T47D (cell line): Measurements from ENCODE around the gene AGAP1.

Source experiments
- DNase-seq, 2 experiments: peaks; one replicate each; pipeline versions ENCODE4 v3.0.0 to v3.0.0-alpha.2; 2011 to 2012; ENCODE audit warnings: low read depth in 1 of 2, low spot score in 1 of 2
- JUND ChIP-seq: IDR thresholded peaks from 2 replicates; pipeline ENCODE4 v1.6.1; 2012; ENCODE audit warnings: low read depth
- in situ Hi-C: cut with HindIII; loops from 2 replicates; pipeline ENCODE4 v1.10.0; 2016; ENCODE audit warnings: low sequenced_read_pairs, low pct_unique_long_range_greater_than_20kb

AGAP1 gene

DNA sequence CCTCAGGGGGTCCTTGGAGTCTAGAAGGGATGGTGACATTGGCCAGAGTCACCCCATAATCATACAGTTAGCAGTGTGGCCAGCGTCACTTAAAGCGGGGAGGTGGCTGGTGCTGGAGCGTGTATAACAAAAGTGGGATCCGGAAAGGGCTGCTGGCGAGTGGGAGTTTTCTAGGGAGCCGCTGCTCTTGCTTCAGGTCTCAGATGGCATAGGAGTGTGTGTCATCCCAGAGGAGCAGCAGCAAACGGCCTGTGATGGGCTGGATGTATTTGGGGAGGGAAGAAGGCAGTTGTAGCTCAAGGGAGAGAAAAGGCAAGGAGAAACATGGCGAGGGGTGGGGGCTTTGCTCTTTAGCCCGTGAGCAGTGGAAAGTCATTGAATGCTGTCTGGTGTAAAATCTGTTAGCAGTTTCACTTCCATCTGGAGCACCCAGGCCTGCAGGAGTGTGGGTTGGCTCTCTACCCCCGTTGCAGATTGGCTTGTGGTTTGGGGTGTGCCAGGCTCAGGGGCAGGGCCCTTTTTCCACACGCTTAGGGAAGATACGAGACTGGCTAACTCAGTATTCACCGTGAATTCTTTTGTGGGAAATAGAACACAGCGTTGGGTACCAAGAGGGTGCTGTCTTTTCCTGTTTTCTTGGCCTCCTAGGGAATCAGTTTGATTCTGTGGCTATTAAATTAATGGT is 120.5 kb downstream of the AGAP1 start:
- DNase-seq, result no peak
- no peak for TF ChIP-seq JUND
- in situ Hi-C loops, result no loop called here

DNA sequence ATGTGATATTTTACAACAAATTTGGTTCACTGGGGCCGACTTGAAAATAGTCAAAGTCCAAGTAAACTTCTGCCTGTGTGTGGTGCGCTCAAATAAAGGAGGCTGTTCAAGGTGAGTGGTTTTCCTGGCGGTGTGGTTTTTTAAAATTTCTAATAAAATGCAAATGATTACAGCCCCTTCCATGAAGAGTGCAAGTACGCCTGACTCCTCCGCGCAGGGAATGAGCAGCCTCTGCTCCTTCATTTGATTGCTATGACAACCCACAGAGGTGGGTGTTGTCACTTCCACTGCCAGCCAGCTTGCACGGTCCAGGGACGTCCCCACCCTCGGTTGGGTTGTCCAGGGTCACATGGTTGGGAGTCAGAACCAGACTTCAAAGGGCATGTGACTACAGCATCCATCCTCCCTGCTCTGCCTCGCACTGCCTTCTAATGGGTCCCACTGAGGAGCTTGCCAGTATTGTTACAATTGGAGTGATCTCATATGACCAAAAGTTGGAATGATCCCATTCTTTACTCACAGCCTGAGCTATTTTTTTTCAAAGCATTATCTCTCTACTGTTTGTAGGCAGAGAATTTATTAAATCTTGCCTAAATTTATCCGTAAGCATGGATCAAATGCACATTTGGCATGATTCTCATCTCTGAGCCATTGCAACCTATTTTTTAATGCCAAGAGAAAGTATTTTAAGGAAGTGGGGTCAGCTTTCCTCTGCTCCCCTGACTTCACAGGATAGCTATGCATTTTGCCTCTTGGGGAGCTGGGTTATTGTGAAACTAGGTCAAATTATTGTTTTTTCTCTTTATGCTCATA is 121.3 kb downstream of the AGAP1 start:
- in situ Hi-C loops, result no loop called here
- no peak for DNase-seq
- TF ChIP-seq JUND, result no peak

DNA sequence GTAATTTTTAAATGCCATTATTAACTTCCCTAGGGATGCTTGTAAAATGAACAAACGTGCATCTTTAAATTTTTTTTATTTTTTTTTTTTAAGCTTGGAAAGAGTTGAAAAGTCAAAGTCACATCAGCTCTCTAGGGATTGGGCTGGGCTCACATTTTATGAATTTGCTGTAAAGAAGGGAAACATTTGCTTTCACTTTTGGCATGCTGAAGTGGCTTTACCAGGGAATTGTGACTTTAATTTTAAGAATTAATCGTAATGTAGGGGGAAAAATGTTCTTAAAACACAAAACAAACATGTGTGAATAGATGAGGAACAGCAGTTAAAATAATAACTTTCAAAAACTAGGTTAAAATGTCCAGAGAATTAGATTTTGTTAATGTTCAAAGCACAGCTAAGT is 123.0 kb downstream of the AGAP1 start:
- no peak for TF ChIP-seq JUND
- in situ Hi-C loops, result no loop called here

DNA sequence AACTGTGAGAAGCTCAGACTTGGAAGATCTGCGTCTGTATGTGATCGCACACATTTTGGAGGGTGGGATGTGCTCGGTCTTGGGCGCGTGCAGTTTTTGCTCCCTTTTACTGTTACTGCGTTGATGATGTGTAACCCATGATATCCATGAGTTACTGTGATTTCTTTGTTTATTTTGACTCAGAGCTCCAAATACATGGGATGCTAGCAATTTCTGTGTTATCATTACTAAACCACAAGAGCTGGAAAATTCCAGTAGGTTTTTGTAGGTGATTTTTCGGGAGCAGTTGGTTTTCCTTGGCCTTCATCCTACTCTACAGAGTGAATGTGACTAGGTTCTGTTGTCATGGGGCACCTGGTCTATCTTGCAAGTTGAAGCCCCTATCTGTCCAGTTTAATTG is 124.2 kb downstream of the AGAP1 start:
- DNase-seq, result no peak
- TF ChIP-seq JUND, result no peak
- in situ Hi-C loops, result no loop called here

More for the DNA sequence above, 123.0 kb downstream of the AGAP1 start:
- no peak for DNase-seq

- in situ Hi-C loops, result no loop called here
- no peak for TF ChIP-seq JUND
- DNase-seq, result no peak
These were observed 125.7 kb downstream of the AGAP1 start for GRCh38 chr2:235619544-235619943.

- no peak for TF ChIP-seq JUND
- in situ Hi-C loops, result no loop called here
- DNase-seq, result no peak
These were observed 127.9 kb downstream of the AGAP1 start for GRCh38 chr2:235621736-235622135.

- no peak for DNase-seq
- TF ChIP-seq JUND, result no peak
- in situ Hi-C loops, result no loop called here
These were observed 129.3 kb downstream of the AGAP1 start for GRCh38 chr2:235623111-235623510.

GRCh38 chr2:235623752-235624151 is 129.9 kb downstream of the AGAP1 start:
- DNase-seq, result no peak
- in situ Hi-C loops, result no loop called here
- TF ChIP-seq JUND, result no peak

GRCh38 chr2:235626658-235627057 is 132.8 kb downstream of the AGAP1 start:
- TF ChIP-seq JUND, result no peak
- DNase-seq, result no peak
- in situ Hi-C loops, result no loop called here

DNA sequence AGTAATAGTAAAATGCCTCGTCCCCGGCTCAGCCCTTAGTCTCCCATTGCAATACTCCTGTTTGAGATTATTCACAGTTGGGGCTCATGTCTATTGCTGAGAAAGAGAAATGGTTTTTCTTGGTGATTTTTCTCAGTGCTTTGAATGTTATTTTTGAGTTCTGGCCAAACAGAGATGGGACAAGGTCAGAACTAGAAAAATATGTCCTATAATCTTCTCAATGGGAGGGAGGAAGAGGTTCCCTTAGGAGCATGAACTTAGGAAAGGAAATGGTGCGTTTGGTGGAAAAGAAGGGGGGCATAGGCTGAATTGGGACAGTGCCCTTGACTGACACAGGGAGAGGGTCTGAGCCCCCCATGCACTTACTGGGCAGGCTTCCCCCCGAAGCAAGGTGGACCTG is 133.8 kb downstream of the AGAP1 start:
- DNase-seq, result no peak
- no peak for TF ChIP-seq JUND
- in situ Hi-C loops, result no loop called here

GRCh38 chr2:235630718-235631296 is 137.0 kb downstream of the AGAP1 start:
- no peak for DNase-seq
- in situ Hi-C loops, result no loop called here
- TF ChIP-seq JUND, result no peak

DNA sequence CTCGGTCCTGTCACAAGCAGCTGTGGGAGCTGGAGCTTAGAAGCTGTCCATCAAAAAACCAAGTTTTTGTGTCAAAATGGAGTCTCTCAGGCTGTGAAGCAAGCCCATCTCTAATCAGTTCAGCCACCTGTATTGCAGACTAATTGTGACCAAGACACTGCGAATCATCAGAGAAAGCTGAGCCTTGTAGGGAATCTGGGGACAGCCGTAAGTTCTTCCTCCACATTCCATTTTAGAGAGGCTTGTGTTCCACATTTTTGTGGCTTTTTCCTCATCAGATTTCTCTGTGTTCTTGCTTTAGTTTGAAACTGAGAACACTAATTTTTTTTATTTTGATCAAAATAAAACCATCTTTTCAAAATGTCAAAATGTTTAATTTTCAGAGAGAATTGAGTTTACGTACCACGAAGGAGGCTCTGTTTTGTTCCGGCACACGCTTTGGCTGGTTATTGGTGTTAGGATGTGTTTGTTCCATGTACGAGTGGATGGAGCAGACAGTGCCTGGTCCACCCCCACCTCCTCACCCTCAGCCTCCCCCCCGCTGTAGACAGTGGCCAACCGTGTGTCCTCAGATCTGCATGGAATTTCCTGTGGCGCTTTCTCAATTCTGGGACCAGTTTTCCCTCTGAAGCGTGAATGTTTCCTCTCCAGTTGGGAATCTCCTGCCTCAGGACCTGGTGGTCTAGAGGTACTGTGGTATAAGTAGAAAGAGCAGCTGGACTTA is 140.8 kb downstream of the AGAP1 start:
- DNase-seq, result no peak
- TF ChIP-seq JUND, result no peak
- in situ Hi-C loops, result no loop called here
